IMR-90 (cell line): Measurements from ENCODE around the gene EHBP1. TPM values are rescaled to one million over a fixed set of nuclear protein-coding genes. Genes with fewer than 3 reads are reported as not detected.

Experiments
- ATAC-seq: fragments of 200-7000 bp; cut with Tn5 transposase; 2 replicates; pipeline ENCODE4 v1.9.1; 2020; ENCODE audit warnings: low read depth, mild to moderate bottlenecking, moderate library complexity
- BruUV-seq: library from RNA; stranded (reverse); fragments of 400-500 nt; replicated peaks from 2 replicates; lab custom pipeline; 2021; lab: Mats Ljungman, UMichigan
- CTCF ChIA-PET: fragments of 300-600 bp; formaldehyde crosslinking; extraction: SDS; loops from one replicate; lab custom pipeline; 2021; ENCODE audit warnings: antibody characterized with exemption; lab: Yijun Ruan, JAX
- POLR2A ChIA-PET: fragments of 300-600 bp; sonication (Branson Sonifier 250); formaldehyde crosslinking; loops from one replicate; lab custom pipeline; 2022; ENCODE audit warnings: antibody characterized with exemption; ENCODE audit not compliant: unreplicated experiment; lab: Charles Lee
- DNase-seq: peaks from one replicate; pipeline ENCODE4 v3.0.0; 2013
- H2AFZ ChIP-seq: replicated peaks from 2 replicates; pipeline ENCODE3; 2013; ENCODE audit warnings: low read length, mild to moderate bottlenecking; ENCODE audit not compliant: poor library complexity
- H2AK5ac ChIP-seq: 2 replicates; pipeline ENCODE4 v1.6.1; 2013; ENCODE audit warnings: low read depth, low read length, inconsistent platforms
- H2AK9ac ChIP-seq: replicated peaks from 2 replicates; pipeline ENCODE3; 2013; ENCODE audit warnings: mild to moderate bottlenecking, low read depth, low read length, moderate library complexity; ENCODE audit not compliant: poor library complexity
- H2BK120ac ChIP-seq: 2 replicates; pipeline ENCODE4 v1.6.1; 2013; ENCODE audit warnings: low read depth, low read length, inconsistent platforms
- H2BK15ac ChIP-seq: 3 replicates; pipeline ENCODE4 v1.6.1; 2013; ENCODE audit warnings: low read depth, low read length, inconsistent platforms
- H2BK20ac ChIP-seq: 2 replicates; pipeline ENCODE4 v1.6.1; 2013; ENCODE audit warnings: low read depth, mild to moderate bottlenecking, inconsistent platforms, low read length, moderate library complexity
- H2BK5ac ChIP-seq: 2 replicates; pipeline ENCODE4 v1.6.1; 2013; ENCODE audit warnings: mild to moderate bottlenecking, low read depth, low read length, inconsistent platforms; ENCODE audit not compliant: poor library complexity, severe bottlenecking
- H3K14ac ChIP-seq: replicated peaks from 2 replicates; pipeline ENCODE4 v1.6.1; 2013; ENCODE audit warnings: low read depth, low read length, inconsistent platforms
- H3K18ac ChIP-seq: 2 replicates; pipeline ENCODE4 v1.6.1; 2013; ENCODE audit warnings: low read depth, low read length, control low read depth
- H3K23ac ChIP-seq: 2 replicates; pipeline ENCODE4 v1.6.1; 2013; ENCODE audit warnings: low read depth, low read length, inconsistent platforms
- H3K27ac ChIP-seq: 2 replicates; pipeline ENCODE4 v1.5.1; 2013; ENCODE audit warnings: mild to moderate bottlenecking, control low read depth, low read length; ENCODE audit not compliant: insufficient read depth
- H3K27me3 ChIP-seq: 2 replicates; pipeline ENCODE4 v1.6.1; 2013; ENCODE audit warnings: low read length; ENCODE audit not compliant: control insufficient read depth, insufficient read depth
- H3K36me3 ChIP-seq: 2 replicates; pipeline ENCODE4 v1.6.1; 2013; ENCODE audit warnings: low read length, mixed read lengths; ENCODE audit not compliant: control insufficient read depth, insufficient read depth
- H3K4ac ChIP-seq: 2 replicates; pipeline ENCODE4 v1.6.1; 2013; ENCODE audit warnings: low read depth, low read length, inconsistent platforms
- H3K4me1 ChIP-seq: 2 replicates; pipeline ENCODE4 v1.6.1; 2013; ENCODE audit warnings: low read length, mixed read lengths; ENCODE audit not compliant: control insufficient read depth, insufficient read depth
- H3K4me2 ChIP-seq: 2 replicates; pipeline ENCODE4 v1.6.1; 2013; ENCODE audit warnings: low read depth, mild to moderate bottlenecking, control low read depth, low read length, moderate library complexity
- H3K4me3 ChIP-seq: 2 replicates; pipeline ENCODE4 v1.5.1; 2013; ENCODE audit warnings: low read depth, mild to moderate bottlenecking, control low read depth, low read length, moderate library complexity; ENCODE audit not compliant: insufficient read depth
- H3K56ac ChIP-seq: 2 replicates; pipeline ENCODE4 v1.6.1; 2013; ENCODE audit warnings: low read length, inconsistent platforms; ENCODE audit not compliant: insufficient read depth; ENCODE audit errors: extremely low read depth
- H3K79me1 ChIP-seq, 2 experiments: 2 replicates each; pipeline ENCODE4 v1.6.1; 2013; ENCODE audit warnings: low read length in 2 of 2, inconsistent platforms in 1 of 2, low read depth in 1 of 2
- H3K9ac ChIP-seq: 2 replicates; pipeline ENCODE4 v1.6.1; 2013; ENCODE audit warnings: low read depth, low read length, control low read depth
- H3K9me1 ChIP-seq: 2 replicates; pipeline ENCODE4 v1.6.1; 2013; ENCODE audit warnings: low read length, inconsistent platforms; ENCODE audit not compliant: insufficient read depth
- H3K9me3 ChIP-seq: 2 replicates; pipeline ENCODE4 v1.6.1; 2013; ENCODE audit warnings: low read length; ENCODE audit not compliant: control insufficient read depth, insufficient read depth
- H4K20me1 ChIP-seq: 2 replicates; pipeline ENCODE4 v1.6.1; 2013; ENCODE audit warnings: low read length, inconsistent platforms; ENCODE audit not compliant: insufficient read depth
- H4K5ac ChIP-seq: 2 replicates; pipeline ENCODE4 v1.6.1; 2013; ENCODE audit warnings: mild to moderate bottlenecking, low read depth, low read length, control low read depth
- H4K8ac ChIP-seq, 2 experiments: 2 replicates each; pipeline ENCODE4 v1.6.1; 2013; ENCODE audit warnings: low read depth in 2 of 2, low read length in 2 of 2, control low read depth in 1 of 2, inconsistent platforms in 1 of 2
- H4K91ac ChIP-seq: 2 replicates; pipeline ENCODE4 v1.6.1; 2013; ENCODE audit warnings: low read depth, low read length, inconsistent platforms; ENCODE audit not compliant: insufficient read depth
- BHLHE40 ChIP-seq: fragments of 150-350 bp; IDR thresholded peaks from 2 replicates; pipeline ENCODE4 v1.6.1; 2016; ENCODE audit warnings: mild to moderate bottlenecking, low read depth, low read length
- CEBPB ChIP-seq: IDR thresholded peaks from 2 replicates; pipeline ENCODE4 v1.6.1; 2012; ENCODE audit warnings: low read depth, low read length, improper control_type of control experiment
- CHD1 ChIP-seq: IDR thresholded peaks from 2 replicates; pipeline ENCODE4 v1.6.1; 2012; ENCODE audit warnings: low read depth, low read length, improper control_type of control experiment
- CTCF ChIP-seq: conservative IDR thresholded peaks from 2 replicates; pipeline ENCODE4 v1.5.1; 2012; ENCODE audit warnings: mild to moderate bottlenecking, low read depth, low read length, improper control_type of control experiment
- MAFK ChIP-seq: IDR thresholded peaks from 2 replicates; pipeline ENCODE4 v1.6.1; 2012; ENCODE audit warnings: low read depth, low read length, improper control_type of control experiment
- MAZ ChIP-seq: IDR thresholded peaks from 2 replicates; pipeline ENCODE4 v1.6.1; 2012; ENCODE audit warnings: low read depth, mild to moderate bottlenecking, low read length, improper control_type of control experiment, moderate library complexity, borderline replicate concordance
- RAD21 ChIP-seq: IDR thresholded peaks from 2 replicates; pipeline ENCODE4 v1.6.1; 2012; ENCODE audit warnings: low read length, improper control_type of control experiment
- RCOR1 ChIP-seq: IDR thresholded peaks from 2 replicates; pipeline ENCODE4 v1.6.1; 2012; ENCODE audit warnings: mild to moderate bottlenecking, low read length, improper control_type of control experiment; ENCODE audit not compliant: insufficient replicate concordance
- RFX5 ChIP-seq: IDR thresholded peaks from 2 replicates; pipeline ENCODE4 v1.8.0; 2012; ENCODE audit warnings: low read depth, mild to moderate bottlenecking, low read length, moderate library complexity
- SMC3 ChIP-seq: fragments of 150-350 bp; IDR thresholded peaks from 2 replicates; pipeline ENCODE4 v1.6.1; 2016; ENCODE audit warnings: low read depth, mild to moderate bottlenecking, antibody characterized with exemption, low read length, moderate library complexity
- WGBS, 2 experiments: methylation state at CpG; one replicate each; pipeline versions ENCODE4 v1.1.5 to v1.1.7; 2013; ENCODE audit warnings: missing lambda C conversion rate in 2 of 2; ENCODE audit not compliant: insufficient read length in 1 of 2; ENCODE audit errors: extremely low coverage in 2 of 2; 5-methylcytosine and 5-hydroxymethylcytosine counted together
- dilution Hi-C: fragments of 300-500 bp; cut with HindIII; formaldehyde crosslinking; loops from one replicate; pipeline ENCODE4 v1.14.3; 2018; ENCODE audit warnings: low sequenced_read_pairs; ENCODE audit not compliant: unreplicated experiment
- in situ Hi-C: fragments of 300-500 bp; cut with MboI; formaldehyde crosslinking; loops from 3 replicates; pipeline ENCODE4 v1.14.3; 2019; ENCODE audit warnings: low sequenced_read_pairs, inconsistent platforms, mixed read lengths
- intact Hi-C: fragments of 100-400 bp; cut with micrococcal nuclease; formaldehyde crosslinking; loops from 2 replicates; pipeline ENCODE4 v1.10.0; 2022
- polyA plus RNA-seq, 3 experiments: library from polyadenylated mRNA; depleted of rRNA; stranded (reverse); fragments of >200 nt; gene quantifications; 2 replicates each; pipeline ENCODE4 v1.2.3, GENCODE V29; 2012; ENCODE audit warnings: low replicate concordance in 1 of 3
- total RNA-seq: library from RNA; depleted of rRNA; stranded (reverse); fragments of >200 nt; gene quantifications from 2 replicates; pipeline ENCODE4 v1.2.3, GENCODE V29; 2012

Gene EHBP1
- total and polyA plus RNA-seq, 2 of the 4 experiments (the other 2 are of a cell fraction) = 28.3 to 44.4 TPM

- Histone ChIP-seq H3K36me3 (no peaks in the 10 kb centered on the region), H3K23ac (no peak overlapping the region), H4K8ac (no peak overlapping the region), H3K9me3 (no peaks in the 10 kb centered on the region), H3K18ac (no peak overlapping the region), H3K14ac (no peak overlapping the region), H3K4ac (no peak overlapping the region), H3K27ac (no peak overlapping the region), H2BK15ac (no peak overlapping the region), H2BK20ac (no peak overlapping the region), H3K27me3 (peaks cover 27% of the 10 kb centered on the region), H3K4me1 (no peaks in the 10 kb centered on the region), H3K79me1 (no peaks in the 10 kb centered on the region), H2BK120ac (no peak overlapping the region), H4K91ac (no peak overlapping the region), H4K5ac (no peak overlapping the region), H3K9me1 (no peaks in the 10 kb centered on the region), H3K56ac (no peak overlapping the region), H3K9ac (no peak overlapping the region), H2BK5ac (no peak overlapping the region), H4K20me1 (no peaks in the 10 kb centered on the region), H2AK5ac (no peak overlapping the region), H3K4me2 (no peak overlapping the region), H2AK9ac (no peak overlapping the region), H3K4me3 (no peak overlapping the region), H2AFZ (no peak overlapping the region)
- dilution Hi-C loops = no loop called here
- TF ChIP-seq RFX5 (no peak), MAZ (no peak), RAD21 (no peak), CHD1 (no peak), RCOR1 (no peak), BHLHE40 (no peak), SMC3 (no peak), MAFK (no peak), CTCF (no peak), CEBPB (no peak)
- intact Hi-C loops = no loop called here
- DNase-seq (no peak), ATAC-seq (no peak)
- WGBS, 2 experiments = 76% methylated on average over 2 of the region's 2 CpGs; no CpG with 5 or more reads in 1 of the 2 experiments
- CTCF ChIA-PET = interaction anchor here (0.6 kb wide), 2 partner anchors 406 to 766 kb away, joined by 3 to 11 read pairs; no protein-coding TSS in a partner anchor
- BruUV-seq = no TSS peak
- POLR2A ChIA-PET = no interaction called here
- in situ Hi-C loops = no loop called here
Measured at GRCh38 chr2:63066838-63067237, 361.3 kb downstream of the EHBP1 start.
